ENCODE measurements around the gene PSMC2.
"Not testable (repeated sequence)": the region's sequence is repeated elsewhere in the genome, so short reads cannot be mapped to it uniquely, and the experiment has no call there.

PSMC2 gene

DNA sequence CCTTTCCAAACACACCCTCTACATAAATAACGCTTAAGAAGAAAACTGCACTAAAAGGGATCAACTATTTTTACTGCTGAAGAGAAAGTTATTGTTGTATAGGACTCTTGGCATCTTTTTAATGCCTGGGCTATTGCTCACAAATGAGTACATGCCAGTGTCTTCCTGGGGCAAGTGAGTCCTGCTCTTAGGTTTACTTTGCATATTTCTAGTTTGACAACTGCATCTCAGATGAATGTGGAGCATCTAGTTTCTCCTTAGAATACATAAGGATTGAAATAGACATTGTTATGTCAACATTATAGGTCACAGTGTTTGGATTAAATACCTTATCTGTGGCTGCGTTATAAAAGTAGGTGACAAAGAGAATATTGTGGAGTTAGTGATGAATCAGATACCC is 44.5 kb downstream of the PSMC2 start:
- Histone ChIP-seq H3K4me1 (ENCODE audit: control insufficient read depth in 5 of 5, insufficient read depth in 5 of 5, low read length in 5 of 5) (no peaks in the 10 kb centered on the region), H3K9ac (ENCODE audit: low read length in 5 of 5) (no peak overlapping the region), H3K9me3 (ENCODE audit: control insufficient read depth in 5 of 5, low read length in 5 of 5) (no peaks in the 10 kb centered on the region), H3K27me3 (ENCODE audit: control insufficient read depth in 5 of 5, insufficient read depth in 4 of 5, low read length in 5 of 5) (no peaks in the 10 kb centered on the region), H3K4me3 (ENCODE audit: low read depth in 1 of 5, low read length in 5 of 5) (no peak overlapping the region), H3K36me3 (ENCODE audit: control insufficient read depth in 5 of 5, insufficient read depth in 5 of 5, low read length in 5 of 5) (no peaks in the 10 kb centered on the region), H3K27ac (ENCODE audit: low read depth, low read length) (no peak overlapping the region)

DNA sequence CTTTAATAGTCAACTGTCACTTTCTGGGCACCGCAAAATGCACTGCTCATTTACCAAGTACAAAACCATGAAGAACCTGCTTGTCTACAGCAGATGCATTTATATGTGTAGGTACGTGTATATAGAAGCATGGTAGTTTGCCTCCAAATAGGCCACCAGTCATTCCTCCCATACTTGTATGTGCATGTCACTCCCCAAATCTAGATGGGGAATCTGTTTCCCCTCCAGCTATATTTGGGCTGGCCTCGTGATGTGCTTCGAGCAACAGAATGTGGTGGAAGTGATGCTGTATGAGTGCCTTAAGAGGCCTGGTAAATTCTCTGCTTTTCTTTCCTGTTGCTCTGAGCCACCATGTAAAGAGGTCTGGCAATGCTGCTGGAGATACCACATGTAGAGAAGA is 47.1 kb downstream of the PSMC2 start:
- H3K27ac ChIP-seq (ENCODE audit: low read depth, low read length), result no peak overlapping the region

DNA sequence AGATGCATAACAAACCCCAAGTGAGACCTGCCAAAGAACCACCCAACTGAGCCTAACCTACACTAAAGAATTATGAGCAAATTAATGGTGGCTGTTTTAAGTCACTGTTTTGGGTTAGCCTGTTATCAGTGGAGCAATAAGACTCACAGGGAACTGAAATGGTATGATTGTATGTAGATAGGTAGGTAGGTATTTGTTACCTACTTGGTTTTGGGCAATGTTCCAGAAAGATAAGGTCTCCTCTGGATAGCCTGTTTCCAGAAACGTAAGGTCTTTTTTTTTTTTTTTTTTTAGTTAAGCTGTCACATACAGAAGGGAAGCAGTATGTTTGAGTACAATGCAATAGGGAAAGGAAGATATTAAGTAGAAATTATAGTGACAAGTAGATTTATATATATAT is 47.6 kb downstream of the PSMC2 start:
- no peaks in the 10 kb centered on the region for H3K36me3 ChIP-seq (ENCODE audit: control insufficient read depth in 5 of 5, insufficient read depth in 5 of 5, low read length in 5 of 5)
- H3K4me1 ChIP-seq (ENCODE audit: control insufficient read depth in 5 of 5, insufficient read depth in 5 of 5, low read length in 5 of 5), result no peaks in the 10 kb centered on the region
- no peaks in the 10 kb centered on the region for H3K27me3 ChIP-seq (ENCODE audit: control insufficient read depth in 5 of 5, insufficient read depth in 4 of 5, low read length in 5 of 5)
- no peaks in the 10 kb centered on the region for H3K9me3 ChIP-seq (ENCODE audit: control insufficient read depth in 5 of 5, low read length in 5 of 5)
- no peak overlapping the region for H3K27ac ChIP-seq (ENCODE audit: low read depth, low read length)
- H3K9ac ChIP-seq (ENCODE audit: low read length in 5 of 5), result no peak overlapping the region
- H3K4me3 ChIP-seq (ENCODE audit: low read depth in 1 of 5, low read length in 5 of 5), result no peak overlapping the region

More for the DNA sequence above, 47.1 kb downstream of the PSMC2 start:
- Histone ChIP-seq H3K36me3 (ENCODE audit: control insufficient read depth in 5 of 5, insufficient read depth in 5 of 5, low read length in 5 of 5) (no peaks in the 10 kb centered on the region), H3K9ac (ENCODE audit: low read length in 5 of 5) (no peak overlapping the region), H3K4me1 (ENCODE audit: control insufficient read depth in 5 of 5, insufficient read depth in 5 of 5, low read length in 5 of 5) (no peaks in the 10 kb centered on the region), H3K9me3 (ENCODE audit: control insufficient read depth in 5 of 5, low read length in 5 of 5) (no peaks in the 10 kb centered on the region), H3K4me3 (ENCODE audit: low read depth in 1 of 5, low read length in 5 of 5) (no peak overlapping the region), H3K27me3 (ENCODE audit: control insufficient read depth in 5 of 5, insufficient read depth in 4 of 5, low read length in 5 of 5) (no peaks in the 10 kb centered on the region)

DNA sequence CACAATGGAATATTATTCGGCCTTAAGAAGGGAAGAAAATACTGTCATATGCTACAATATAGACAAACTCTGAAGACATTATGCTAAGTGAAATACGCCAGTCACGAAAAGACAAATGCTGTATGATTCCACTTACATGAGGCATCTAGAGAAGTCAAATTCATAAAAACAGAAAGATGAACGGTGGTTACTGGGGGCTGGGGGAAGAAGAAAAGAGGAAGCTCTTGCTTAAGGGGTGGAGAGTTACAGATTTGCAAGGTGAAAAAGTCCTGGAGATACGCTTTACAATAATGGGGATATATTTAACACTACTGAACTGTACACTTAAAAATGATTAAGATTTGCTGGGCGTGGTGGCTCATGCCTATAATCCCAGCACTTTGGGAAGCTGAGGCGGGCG is 49.0 kb downstream of the PSMC2 start:
- Histone ChIP-seq H3K27me3 (ENCODE audit: control insufficient read depth in 5 of 5, insufficient read depth in 4 of 5, low read length in 5 of 5) (no peaks in the 10 kb centered on the region), H3K27ac (ENCODE audit: low read depth, low read length) (no peak overlapping the region), H3K9me3 (ENCODE audit: control insufficient read depth in 5 of 5, low read length in 5 of 5) (no peaks in the 10 kb centered on the region), H3K36me3 (ENCODE audit: control insufficient read depth in 5 of 5, insufficient read depth in 5 of 5, low read length in 5 of 5) (no peaks in the 10 kb centered on the region), H3K4me3 (ENCODE audit: low read depth in 1 of 5, low read length in 5 of 5) (no peak overlapping the region), H3K9ac (ENCODE audit: low read length in 5 of 5) (no peak overlapping the region), H3K4me1 (ENCODE audit: control insufficient read depth in 5 of 5, insufficient read depth in 5 of 5, low read length in 5 of 5) (no peaks in the 10 kb centered on the region)

DNA sequence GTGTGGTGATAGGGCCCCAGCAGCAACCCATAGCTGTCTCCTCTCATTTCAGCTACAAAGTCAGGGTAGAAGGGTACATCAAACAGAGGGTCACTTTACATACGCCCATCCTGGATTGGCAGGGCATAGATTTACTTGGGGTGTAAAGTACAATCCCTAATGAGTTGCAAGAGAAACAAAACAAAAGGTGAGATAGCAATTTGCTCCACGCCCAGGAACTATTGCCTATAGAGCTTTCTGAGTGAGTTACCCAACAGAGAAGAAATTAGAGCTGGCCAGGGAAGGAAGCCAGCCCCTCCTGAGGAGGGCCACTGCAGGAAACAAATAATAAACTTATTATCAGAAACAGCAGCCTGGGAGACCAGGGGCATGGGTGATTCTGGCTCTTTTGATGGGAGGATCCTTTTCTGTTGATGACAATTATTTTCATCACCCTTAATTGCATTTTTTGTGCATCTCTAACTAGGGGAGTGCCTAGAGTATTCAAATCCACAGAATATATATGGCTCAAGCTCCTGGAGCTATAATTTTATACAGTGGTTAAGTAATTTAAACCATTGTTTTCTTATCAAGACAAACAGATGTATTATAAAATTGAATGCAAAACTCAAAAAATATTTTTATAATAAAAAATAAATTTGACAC is 51.2 kb downstream of the PSMC2 start:
- Histone ChIP-seq H3K27me3 (ENCODE audit: control insufficient read depth in 5 of 5, insufficient read depth in 4 of 5, low read length in 5 of 5) (no peaks in the 10 kb centered on the region), H3K4me3 (ENCODE audit: low read depth in 1 of 5, low read length in 5 of 5) (no peak overlapping the region), H3K9me3 (ENCODE audit: control insufficient read depth in 5 of 5, low read length in 5 of 5) (no peaks in the 10 kb centered on the region), H3K9ac (ENCODE audit: low read length in 5 of 5) (no peak overlapping the region), H3K27ac (ENCODE audit: low read depth, low read length) (no peak overlapping the region), H3K36me3 (ENCODE audit: control insufficient read depth in 5 of 5, insufficient read depth in 5 of 5, low read length in 5 of 5) (no peaks in the 10 kb centered on the region), H3K4me1 (ENCODE audit: control insufficient read depth in 5 of 5, insufficient read depth in 5 of 5, low read length in 5 of 5) (no peaks in the 10 kb centered on the region)

DNA sequence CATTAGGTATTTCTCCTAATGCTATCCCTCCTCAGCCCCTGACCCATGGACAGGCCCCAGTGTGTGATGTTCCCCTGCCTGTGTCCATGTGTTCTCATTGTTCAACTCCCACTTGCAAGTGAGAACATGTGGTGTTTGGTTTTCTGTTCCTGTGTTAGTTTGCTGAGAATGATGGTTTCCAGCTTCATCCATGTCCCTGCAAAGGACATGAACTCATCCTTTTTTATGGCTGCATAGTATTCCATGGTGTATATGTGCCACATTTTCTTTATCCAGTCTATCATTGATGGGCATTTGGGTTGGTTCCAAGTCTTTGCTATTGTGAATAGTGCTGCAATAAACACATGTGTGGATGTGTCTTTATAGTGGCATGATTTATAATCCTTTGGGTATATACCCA is 52.2 kb downstream of the PSMC2 start:
- not testable (repeated sequence) for H3K36me3 ChIP-seq (ENCODE audit: control insufficient read depth in 5 of 5, insufficient read depth in 5 of 5, low read length in 5 of 5); H3K4me1 ChIP-seq (ENCODE audit: control insufficient read depth in 5 of 5, insufficient read depth in 5 of 5, low read length in 5 of 5); H3K4me3 ChIP-seq (ENCODE audit: low read depth in 1 of 5, low read length in 5 of 5)

DNA sequence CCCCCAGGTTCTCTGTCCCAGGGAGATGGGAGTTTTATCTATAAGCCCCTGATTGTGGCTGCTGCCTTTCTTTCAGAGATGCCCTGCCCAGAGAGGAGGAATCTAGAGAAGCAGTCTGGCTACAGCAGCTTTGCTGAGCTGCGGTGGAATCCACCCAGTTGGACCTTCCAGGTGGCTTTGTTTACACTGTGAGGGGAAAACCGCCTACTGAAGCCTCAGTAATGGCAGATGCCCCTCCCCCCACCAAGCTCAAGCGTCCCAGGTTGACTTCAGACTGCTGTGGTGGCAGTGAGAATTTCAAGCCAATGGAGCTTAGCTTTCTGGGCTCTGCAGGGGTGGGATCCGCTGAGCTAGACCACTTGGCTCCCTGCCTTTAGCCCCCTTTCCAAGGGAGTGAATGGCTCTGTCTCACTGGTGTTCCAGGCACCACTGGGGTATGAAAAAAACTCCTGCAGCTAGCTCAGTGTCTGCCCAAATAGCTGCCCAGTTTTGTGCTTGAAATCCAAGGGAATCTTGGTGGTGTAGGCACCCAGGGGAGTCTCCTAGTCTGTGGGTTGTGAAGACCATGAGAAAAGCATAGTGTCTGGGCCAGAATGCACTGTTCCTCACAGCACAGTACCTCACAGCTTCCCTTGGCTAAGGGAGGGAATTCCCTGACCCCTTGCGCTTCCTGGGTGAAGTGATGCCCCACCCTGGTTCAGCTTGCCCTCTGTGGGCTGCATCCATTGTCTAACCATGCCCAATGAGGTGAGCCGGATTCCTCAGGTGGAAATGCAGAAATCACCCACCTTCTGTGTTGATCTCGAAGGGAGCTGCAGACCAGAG is 58.6 kb downstream of the PSMC2 start:
- H3K36me3 ChIP-seq (ENCODE audit: control insufficient read depth in 5 of 5, insufficient read depth in 5 of 5, low read length in 5 of 5); H3K4me3 ChIP-seq (ENCODE audit: low read depth in 1 of 5, low read length in 5 of 5); H3K4me1 ChIP-seq (ENCODE audit: control insufficient read depth in 5 of 5, insufficient read depth in 5 of 5, low read length in 5 of 5); H3K9me3 ChIP-seq (ENCODE audit: control insufficient read depth in 5 of 5, low read length in 5 of 5); H3K27me3 ChIP-seq (ENCODE audit: control insufficient read depth in 5 of 5, insufficient read depth in 4 of 5, low read length in 5 of 5); H3K9ac ChIP-seq (ENCODE audit: low read length in 5 of 5); H3K27ac ChIP-seq (ENCODE audit: low read depth, low read length): not testable (repeated sequence)

More for the DNA sequence above, 52.2 kb downstream of the PSMC2 start:
- not testable (repeated sequence) for H3K9ac ChIP-seq (ENCODE audit: low read length in 5 of 5); H3K9me3 ChIP-seq (ENCODE audit: control insufficient read depth in 5 of 5, low read length in 5 of 5); H3K27ac ChIP-seq (ENCODE audit: low read depth, low read length); H3K27me3 ChIP-seq (ENCODE audit: control insufficient read depth in 5 of 5, insufficient read depth in 4 of 5, low read length in 5 of 5)

DNA sequence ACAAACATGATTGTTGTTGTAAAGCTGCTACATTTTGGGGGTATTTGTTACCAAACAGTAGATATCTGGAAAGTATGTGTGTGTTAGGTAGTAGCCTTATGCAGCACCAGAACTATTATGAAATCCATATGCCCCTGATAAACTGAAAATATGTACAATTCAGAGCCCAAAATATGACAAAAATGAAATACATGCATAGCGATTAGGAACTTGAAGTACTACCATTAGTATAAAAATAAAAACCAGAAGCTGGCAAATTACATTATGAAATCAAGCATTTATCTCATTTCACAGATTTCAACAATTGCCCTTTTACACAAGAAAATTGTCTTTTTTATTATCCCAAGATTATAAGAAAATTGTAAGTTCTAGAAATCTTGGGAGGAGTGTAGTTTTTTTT is 64.7 kb downstream of the PSMC2 start:
- Histone ChIP-seq H3K4me1 (ENCODE audit: control insufficient read depth in 5 of 5, insufficient read depth in 5 of 5, low read length in 5 of 5) (no peaks in the 10 kb centered on the region), H3K4me3 (ENCODE audit: low read depth in 1 of 5, low read length in 5 of 5) (no peak overlapping the region), H3K9me3 (ENCODE audit: control insufficient read depth in 5 of 5, low read length in 5 of 5) (no peaks in the 10 kb centered on the region), H3K27ac (ENCODE audit: low read depth, low read length) (no peak overlapping the region), H3K36me3 (ENCODE audit: control insufficient read depth in 5 of 5, insufficient read depth in 5 of 5, low read length in 5 of 5) (no peaks in the 10 kb centered on the region), H3K9ac (ENCODE audit: low read length in 5 of 5) (no peak overlapping the region), H3K27me3 (ENCODE audit: control insufficient read depth in 5 of 5, insufficient read depth in 4 of 5, low read length in 5 of 5) (no peaks in the 10 kb centered on the region)

DNA sequence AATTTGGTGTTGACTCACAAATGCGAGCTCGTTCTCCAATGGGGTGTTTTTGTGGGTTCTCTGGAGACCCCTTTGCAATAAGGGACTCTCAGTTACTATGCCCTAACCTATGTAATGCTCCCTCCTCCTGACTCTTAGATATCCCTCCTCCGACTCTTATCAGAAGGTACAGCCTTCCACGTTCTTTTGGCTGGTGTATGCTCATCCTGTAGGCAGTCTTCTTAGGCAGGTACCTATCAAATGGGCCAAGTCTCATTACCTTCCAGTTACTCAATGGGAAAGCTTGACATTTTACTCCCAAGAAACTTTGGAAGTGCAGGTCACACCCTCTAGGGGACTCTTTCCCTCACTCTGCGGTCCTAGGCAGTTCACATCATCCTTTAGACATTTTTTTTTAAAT is 66.0 kb downstream of the PSMC2 start:
- no peak overlapping the region for H3K9ac ChIP-seq (ENCODE audit: low read length in 5 of 5)

DNA sequence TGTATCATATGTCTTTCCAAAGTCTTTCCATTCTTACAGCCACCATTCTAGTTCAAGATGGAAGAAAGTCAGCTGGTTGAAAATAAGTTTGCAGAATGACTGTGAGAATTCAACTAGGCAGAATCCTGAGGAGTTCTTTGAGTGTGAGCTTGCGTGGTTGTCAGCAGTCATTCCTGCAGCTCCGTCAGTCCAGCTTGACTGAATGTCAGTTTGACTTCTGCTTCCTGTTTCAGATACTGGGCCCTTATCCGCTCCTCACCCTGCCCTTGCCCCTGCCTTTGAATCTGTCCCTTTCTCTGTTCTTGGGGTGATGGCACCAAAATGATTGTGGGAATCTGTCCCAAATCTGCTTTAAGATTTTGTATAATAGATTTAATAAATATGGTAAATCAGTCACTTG is 70.8 kb downstream of the PSMC2 start:
- H3K4me3 ChIP-seq (ENCODE audit: low read depth in 1 of 5, low read length in 5 of 5), result no peak overlapping the region
- H3K27ac ChIP-seq (ENCODE audit: low read depth, low read length), result no peak overlapping the region

More for the DNA sequence above, 66.0 kb downstream of the PSMC2 start:
- Histone ChIP-seq H3K9me3 (ENCODE audit: control insufficient read depth in 5 of 5, low read length in 5 of 5) (no peaks in the 10 kb centered on the region), H3K27me3 (ENCODE audit: control insufficient read depth in 5 of 5, insufficient read depth in 4 of 5, low read length in 5 of 5) (no peaks in the 10 kb centered on the region), H3K27ac (ENCODE audit: low read depth, low read length) (no peak overlapping the region), H3K4me1 (ENCODE audit: control insufficient read depth in 5 of 5, insufficient read depth in 5 of 5, low read length in 5 of 5) (no peaks in the 10 kb centered on the region), H3K36me3 (ENCODE audit: control insufficient read depth in 5 of 5, insufficient read depth in 5 of 5, low read length in 5 of 5) (no peaks in the 10 kb centered on the region), H3K4me3 (ENCODE audit: low read depth in 1 of 5, low read length in 5 of 5) (no peak overlapping the region)

More for the DNA sequence above, 70.8 kb downstream of the PSMC2 start:
- H3K9ac ChIP-seq (ENCODE audit: low read length in 5 of 5), result no peak overlapping the region
- no peaks in the 10 kb centered on the region for H3K36me3 ChIP-seq (ENCODE audit: control insufficient read depth in 5 of 5, insufficient read depth in 5 of 5, low read length in 5 of 5)
- no peaks in the 10 kb centered on the region for H3K9me3 ChIP-seq (ENCODE audit: control insufficient read depth in 5 of 5, low read length in 5 of 5)
- peaks cover 0 to 14% (median 7%) of the 10 kb centered on the region in 5 donors for H3K4me1 ChIP-seq (ENCODE audit: control insufficient read depth in 5 of 5, insufficient read depth in 5 of 5, low read length in 5 of 5)
- H3K27me3 ChIP-seq (ENCODE audit: control insufficient read depth in 5 of 5, insufficient read depth in 4 of 5, low read length in 5 of 5), result no peaks in the 10 kb centered on the region
